Fibroblast of lung (primary cell): ENCODE data around the gene LMF1. TPM values are rescaled to one million over a fixed set of nuclear protein-coding genes. Genes with fewer than 3 reads are reported as not detected.
"Not testable (repeated sequence)": the region's sequence is repeated elsewhere in the genome, so short reads cannot be mapped to it uniquely, and the experiment has no call there.

Source experiments
- DNase-seq, 2 donors: peaks; one replicate each; pipeline versions ENCODE4 v3.0.0 to v3.0.0-alpha.2; 2010; ENCODE audit warnings: low read depth in 2 of 2
- H2AFZ ChIP-seq: 2 replicates; pipeline ENCODE4 v1.5.1; 2012; ENCODE audit warnings: low read length, control low read depth, inconsistent platforms
- H3K27ac ChIP-seq: 2 replicates; pipeline ENCODE4 v1.5.1; 2011; ENCODE audit warnings: low read length, control low read depth; ENCODE audit not compliant: insufficient read depth
- H3K27me3 ChIP-seq: 2 replicates; pipeline ENCODE4 v1.5.1; 2011; ENCODE audit warnings: mild to moderate bottlenecking, low read length; ENCODE audit not compliant: control insufficient read depth, insufficient read depth
- H3K36me3 ChIP-seq: 2 replicates; pipeline ENCODE4 v1.5.1; 2011; ENCODE audit warnings: low read length; ENCODE audit not compliant: control insufficient read depth, insufficient read depth
- H3K4me1 ChIP-seq: 2 replicates; pipeline ENCODE4 v1.5.1; 2011; ENCODE audit warnings: low read length; ENCODE audit not compliant: control insufficient read depth, insufficient read depth; ENCODE audit errors: extremely low read depth
- H3K4me2 ChIP-seq: 2 replicates; pipeline ENCODE4 v1.5.1; 2011; ENCODE audit warnings: low read length, control low read depth; ENCODE audit not compliant: insufficient read depth; ENCODE audit errors: extremely low read depth
- H3K4me3 ChIP-seq, 4 experiments: fragments of 200-600 bp in 1 of 4; sonication (generic) in 1 of 4; replicated peaks in 1 of 4; 2 replicates each; pipeline ENCODE4 v1.5.1; 2011 to 2016; ENCODE audit warnings: low read length in 4 of 4, low read depth in 3 of 4, mild to moderate bottlenecking in 3 of 4, control low read depth in 2 of 4, inconsistent platforms in 1 of 4, mixed read lengths in 1 of 4; ENCODE audit not compliant: insufficient read depth in 1 of 4; ENCODE audit errors: control extremely low read depth in 1 of 4
- H3K79me2 ChIP-seq: 2 replicates; pipeline ENCODE4 v1.5.1; 2012; ENCODE audit warnings: mild to moderate bottlenecking, low read length, inconsistent platforms; ENCODE audit not compliant: control insufficient read depth, insufficient read depth
- H3K9ac ChIP-seq: 2 replicates; pipeline ENCODE4 v1.5.1; 2011; ENCODE audit warnings: mild to moderate bottlenecking, low read length, control low read depth; ENCODE audit not compliant: insufficient read depth
- H3K9me3 ChIP-seq: 2 replicates; pipeline ENCODE4 v1.5.1; 2012; ENCODE audit warnings: low read depth, low read length; ENCODE audit not compliant: control insufficient read depth, insufficient read depth
- H4K20me1 ChIP-seq: 2 replicates; pipeline ENCODE4 v1.5.1; 2011; ENCODE audit warnings: low read length; ENCODE audit not compliant: control insufficient read depth, insufficient read depth; ENCODE audit errors: extremely low read depth
- EZH2 ChIP-seq: IDR thresholded peaks from 2 replicates; pipeline ENCODE4 v1.5.1; 2012; ENCODE audit warnings: low read length, control low read depth, mild to moderate bottlenecking; ENCODE audit errors: missing control alignments
- polyA plus RNA-seq, 2 donors: library from polyadenylated mRNA; depleted of rRNA in 1 of 2; stranded (reverse) in 1 of 2; unstranded in 1 of 2; fragments of >200 nt; gene quantifications; 2 replicates each; pipeline ENCODE4 v1.2.1, GENCODE V29; 2011 to 2012; ENCODE audit warnings: missing spikeins in 1 of 2
- total RNA-seq: library from RNA; depleted of rRNA; stranded (reverse); fragments of >200 nt; gene quantifications from 2 replicates; pipeline ENCODE4 v1.2.1, GENCODE V29; 2014
- TF ChIP-seq, protein P1 (sequence below), 2 donors: IDR thresholded peaks in 1 of 2; conservative IDR thresholded peaks in 1 of 2; 1 replicate in 1 of 2; 2 replicates in 1 of 2; pipeline ENCODE4 v1.5.1; 2011 to 2012; ENCODE audit warnings: low read length in 2 of 2, control low read depth in 1 of 2, inconsistent platforms in 1 of 2, low read depth in 1 of 2, mild to moderate bottlenecking in 1 of 2

The LMF1 gene
- total and polyA plus RNA-seq, 2 donors (not counting 1 experiment from before 2014, with no cell fraction given): 12.3 to 12.6 TPM

DNA sequence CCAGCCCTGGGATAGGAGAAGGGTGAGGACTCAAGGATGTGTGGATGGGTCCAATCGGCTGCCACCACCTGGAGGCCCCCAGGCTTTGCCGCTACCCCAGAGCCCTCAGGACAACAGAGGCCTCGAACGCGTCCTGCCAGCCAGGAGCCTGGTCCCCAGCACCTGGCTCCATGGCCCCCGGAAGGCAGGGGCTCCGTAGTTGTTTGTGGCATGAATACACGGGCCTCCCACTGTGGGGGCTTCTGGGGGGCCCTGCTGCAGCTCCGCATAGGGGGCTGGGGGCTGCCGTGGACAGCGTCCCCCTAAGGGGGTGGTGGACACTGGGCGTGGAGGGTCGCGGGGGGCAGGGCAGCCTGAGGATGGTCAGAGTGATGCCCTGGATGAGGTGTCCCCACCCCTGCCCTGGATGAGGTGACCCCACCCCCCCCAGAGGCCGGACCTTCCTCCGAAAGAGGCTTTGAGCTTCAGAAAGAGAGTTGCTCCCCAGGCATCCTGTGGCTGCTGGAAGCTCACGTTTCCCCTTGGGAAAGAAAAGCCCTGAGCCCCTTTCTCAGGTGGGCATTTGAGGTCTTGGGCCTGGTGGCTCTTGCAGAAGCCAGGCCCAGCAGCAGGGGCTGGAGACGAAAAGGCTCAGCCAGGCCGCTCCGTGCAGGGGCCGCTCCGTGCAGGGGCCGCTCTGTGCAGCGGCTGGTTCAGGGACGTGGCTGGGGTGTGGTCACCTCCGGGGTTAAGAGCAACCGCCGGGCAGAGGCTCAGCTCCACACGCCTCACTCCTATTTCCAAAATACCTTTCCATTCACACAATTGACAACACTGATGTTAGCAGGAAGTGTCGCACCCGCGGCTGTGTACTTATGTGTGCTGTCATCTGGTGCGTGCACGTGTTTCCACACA is 130.0 kb downstream of the LMF1 start:
- Histone ChIP-seq H3K79me2 (no peaks in the 10 kb centered on the region), H3K27ac (no peak overlapping the region), H3K4me2 (no peak overlapping the region), H4K20me1 (no peaks in the 10 kb centered on the region), H3K36me3 (no peaks in the 10 kb centered on the region), H3K4me3 (no peak overlapping the region), H2AFZ (no peak overlapping the region), H3K9me3 (no peaks in the 10 kb centered on the region), H3K27me3 (no peaks in the 10 kb centered on the region), H3K9ac (no peak overlapping the region), H3K4me1 (no peaks in the 10 kb centered on the region)
- TF ChIP-seq EZH2: no peak
- TF ChIP-seq, protein P1, sequence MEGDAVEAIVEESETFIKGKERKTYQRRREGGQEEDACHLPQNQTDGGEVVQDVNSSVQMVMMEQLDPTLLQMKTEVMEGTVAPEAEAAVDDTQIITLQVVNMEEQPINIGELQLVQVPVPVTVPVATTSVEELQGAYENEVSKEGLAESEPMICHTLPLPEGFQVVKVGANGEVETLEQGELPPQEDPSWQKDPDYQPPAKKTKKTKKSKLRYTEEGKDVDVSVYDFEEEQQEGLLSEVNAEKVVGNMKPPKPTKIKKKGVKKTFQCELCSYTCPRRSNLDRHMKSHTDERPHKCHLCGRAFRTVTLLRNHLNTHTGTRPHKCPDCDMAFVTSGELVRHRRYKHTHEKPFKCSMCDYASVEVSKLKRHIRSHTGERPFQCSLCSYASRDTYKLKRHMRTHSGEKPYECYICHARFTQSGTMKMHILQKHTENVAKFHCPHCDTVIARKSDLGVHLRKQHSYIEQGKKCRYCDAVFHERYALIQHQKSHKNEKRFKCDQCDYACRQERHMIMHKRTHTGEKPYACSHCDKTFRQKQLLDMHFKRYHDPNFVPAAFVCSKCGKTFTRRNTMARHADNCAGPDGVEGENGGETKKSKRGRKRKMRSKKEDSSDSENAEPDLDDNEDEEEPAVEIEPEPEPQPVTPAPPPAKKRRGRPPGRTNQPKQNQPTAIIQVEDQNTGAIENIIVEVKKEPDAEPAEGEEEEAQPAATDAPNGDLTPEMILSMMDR (conservative IDR thresholded peaks at IDR 0.05 in 1 of 2, IDR thresholded peaks at IDR 0.05 in 1 of 2; ENCODE audit: low read depth in 1 of 2, low read length in 2 of 2): no peak
- no peak for DNase-seq

DNA sequence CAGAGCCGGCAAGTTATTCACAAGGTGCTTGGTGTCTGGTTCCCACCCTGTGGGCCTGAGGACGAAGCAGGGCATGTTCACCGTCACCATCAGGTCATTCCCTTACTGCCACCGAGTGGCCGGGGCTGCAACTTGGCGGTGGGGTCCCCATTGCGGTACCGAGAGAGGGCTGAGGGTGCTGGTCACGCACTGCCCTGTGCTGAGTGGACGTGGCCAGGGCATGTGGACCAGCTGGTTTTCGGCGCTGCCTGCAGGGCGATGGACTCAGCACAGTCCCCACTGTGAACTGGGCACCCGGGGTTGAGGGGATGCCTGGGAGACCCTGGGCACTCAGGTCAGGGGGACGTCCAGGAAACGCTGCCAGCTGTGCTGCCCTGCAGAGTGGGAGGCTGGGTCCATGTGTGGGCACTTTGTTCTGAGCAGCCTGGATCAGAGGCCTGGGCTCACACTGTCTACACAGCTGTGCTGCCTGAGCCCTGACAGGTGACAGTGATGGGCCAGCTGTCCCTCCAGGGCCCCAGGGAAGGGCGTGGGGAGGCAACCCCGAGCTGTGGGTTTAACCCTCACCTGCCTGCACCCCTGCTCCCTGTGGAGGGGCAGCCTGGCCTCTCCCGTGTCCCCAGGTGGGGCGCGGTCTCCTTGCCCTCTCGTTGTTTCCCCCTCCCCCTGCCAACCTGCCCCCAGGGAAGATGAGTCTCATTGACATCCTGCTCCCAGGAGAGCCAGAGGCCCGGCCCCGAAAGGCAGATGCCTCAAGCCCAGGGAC is 131.0 kb downstream of the LMF1 start:
- Histone ChIP-seq H3K27me3 (no peaks in the 10 kb centered on the region), H4K20me1 (no peaks in the 10 kb centered on the region), H3K9me3 (no peaks in the 10 kb centered on the region), H2AFZ (no peak overlapping the region), H3K4me2 (no peak overlapping the region), H3K27ac (no peak overlapping the region), H3K9ac (no peak overlapping the region), H3K36me3 (no peaks in the 10 kb centered on the region), H3K79me2 (no peaks in the 10 kb centered on the region), H3K4me1 (no peaks in the 10 kb centered on the region), H3K4me3 (no peak overlapping the region)
- no peak for DNase-seq
- TF ChIP-seq, protein P1 (conservative IDR thresholded peaks at IDR 0.05 in 1 of 2, IDR thresholded peaks at IDR 0.05 in 1 of 2; ENCODE audit: low read depth in 1 of 2, low read length in 2 of 2): no peak
- TF ChIP-seq EZH2: no peak

DNA sequence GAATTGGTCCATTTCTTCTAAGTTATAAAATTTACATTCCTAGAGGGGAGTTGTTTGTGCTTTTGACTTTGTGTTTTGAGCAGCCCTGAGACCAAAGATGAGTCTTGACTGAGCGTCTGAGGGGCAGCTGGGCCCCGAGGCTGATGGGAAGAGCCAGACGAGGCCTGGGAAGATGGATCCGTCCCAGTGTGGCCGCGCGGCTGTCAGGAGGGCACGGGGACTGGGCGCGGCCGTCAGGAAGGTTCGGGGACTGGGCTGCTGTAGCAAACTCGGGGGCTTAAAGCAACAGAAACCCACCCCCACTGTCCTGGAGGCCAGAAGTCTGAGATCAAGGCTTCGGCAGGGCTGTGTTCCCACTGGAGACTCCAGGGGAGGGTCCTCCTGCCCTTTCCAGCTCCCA is 132.0 kb downstream of the LMF1 start:
- Histone ChIP-seq H3K9me3 (no peaks in the 10 kb centered on the region), H3K36me3 (no peaks in the 10 kb centered on the region)
- no peak for DNase-seq

DNA sequence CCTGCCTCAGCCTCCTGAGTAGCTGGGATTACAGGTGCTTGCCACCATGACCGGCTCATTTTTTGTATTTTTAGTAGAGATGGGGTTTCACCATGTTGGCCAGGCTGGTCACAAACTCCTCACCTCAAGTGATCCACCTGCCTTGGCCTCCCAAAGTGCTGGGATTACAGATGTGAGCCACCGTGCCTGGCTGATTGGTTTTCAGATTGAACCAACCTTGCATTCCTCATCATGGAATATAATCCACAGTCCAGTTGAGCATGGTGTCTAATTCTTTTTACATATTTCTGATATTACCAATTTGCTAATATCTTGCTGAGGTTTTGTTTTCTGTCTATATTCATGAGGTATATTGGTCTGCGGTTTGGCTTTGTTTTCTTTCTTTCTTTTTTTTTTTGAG is 134.0 kb downstream of the LMF1 start:
- not testable (repeated sequence) for H3K79me2 ChIP-seq, H3K27ac ChIP-seq, H3K9ac ChIP-seq, H3K4me2 ChIP-seq, H3K27me3 ChIP-seq, H3K4me3 ChIP-seq, H3K36me3 ChIP-seq, DNase-seq, H2AFZ ChIP-seq, H3K9me3 ChIP-seq, H3K4me1 ChIP-seq, H4K20me1 ChIP-seq

More for the DNA sequence above, 132.0 kb downstream of the LMF1 start:
- no peak overlapping the region for H3K9ac ChIP-seq
- H2AFZ ChIP-seq: no peak overlapping the region
- TF ChIP-seq, protein P1 (conservative IDR thresholded peaks at IDR 0.05 in 1 of 2, IDR thresholded peaks at IDR 0.05 in 1 of 2; ENCODE audit: low read depth in 1 of 2, low read length in 2 of 2): no peak
- no peak for TF ChIP-seq EZH2
- H3K4me2 ChIP-seq: no peak overlapping the region
- no peak overlapping the region for H3K4me3 ChIP-seq
- H3K27me3 ChIP-seq: no peaks in the 10 kb centered on the region
- H3K27ac ChIP-seq: no peak overlapping the region
- no peaks in the 10 kb centered on the region for H4K20me1 ChIP-seq
- no peaks in the 10 kb centered on the region for H3K4me1 ChIP-seq
- no peaks in the 10 kb centered on the region for H3K79me2 ChIP-seq
